ENCODE measurements around the gene BCL7A. TPM values are rescaled to one million over a fixed set of nuclear protein-coding genes. Genes with fewer than 3 reads are reported as not detected.

Gene BCL7A
- total RNA-seq, 1 experiment from 2014 or later: 2.4 TPM

DNA sequence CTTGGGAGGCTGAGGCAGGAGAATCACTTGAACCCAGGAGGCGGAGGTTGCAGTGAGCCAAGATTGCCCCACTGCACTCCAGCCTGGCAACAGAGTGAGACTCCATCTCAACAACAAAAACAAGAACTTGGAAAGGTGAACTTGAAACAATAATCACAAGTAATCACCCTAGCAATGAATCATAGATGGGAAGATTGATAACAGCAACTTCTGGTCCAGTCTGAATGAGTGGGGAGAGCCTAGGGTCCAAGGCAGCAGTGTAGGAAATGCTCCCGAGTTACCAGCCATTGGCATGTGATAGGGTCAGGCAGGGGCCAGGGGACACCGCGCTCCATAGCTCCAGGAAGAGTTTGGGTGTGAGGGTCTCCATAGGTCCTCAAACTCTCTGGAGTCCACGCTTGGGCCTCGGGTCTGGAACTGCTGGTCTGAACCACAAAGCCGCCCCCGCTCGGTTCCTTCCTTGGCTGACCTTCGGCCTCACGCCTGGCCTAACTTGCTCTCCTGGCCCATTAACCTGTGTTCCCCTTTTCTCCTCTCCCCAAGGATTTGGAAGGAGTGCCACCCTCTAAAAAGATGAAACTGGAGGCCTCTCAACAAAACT, 37.0 kb downstream of the BCL7A start:
- no peaks in the 10 kb centered on the region for H3K27me3 ChIP-seq
- no peaks in the 10 kb centered on the region for H3K9me3 ChIP-seq
- DNase-seq: no peak
- no peaks in the 10 kb centered on the region for H3K36me3 ChIP-seq
- H3K4me3 ChIP-seq: no peak overlapping the region

DNA sequence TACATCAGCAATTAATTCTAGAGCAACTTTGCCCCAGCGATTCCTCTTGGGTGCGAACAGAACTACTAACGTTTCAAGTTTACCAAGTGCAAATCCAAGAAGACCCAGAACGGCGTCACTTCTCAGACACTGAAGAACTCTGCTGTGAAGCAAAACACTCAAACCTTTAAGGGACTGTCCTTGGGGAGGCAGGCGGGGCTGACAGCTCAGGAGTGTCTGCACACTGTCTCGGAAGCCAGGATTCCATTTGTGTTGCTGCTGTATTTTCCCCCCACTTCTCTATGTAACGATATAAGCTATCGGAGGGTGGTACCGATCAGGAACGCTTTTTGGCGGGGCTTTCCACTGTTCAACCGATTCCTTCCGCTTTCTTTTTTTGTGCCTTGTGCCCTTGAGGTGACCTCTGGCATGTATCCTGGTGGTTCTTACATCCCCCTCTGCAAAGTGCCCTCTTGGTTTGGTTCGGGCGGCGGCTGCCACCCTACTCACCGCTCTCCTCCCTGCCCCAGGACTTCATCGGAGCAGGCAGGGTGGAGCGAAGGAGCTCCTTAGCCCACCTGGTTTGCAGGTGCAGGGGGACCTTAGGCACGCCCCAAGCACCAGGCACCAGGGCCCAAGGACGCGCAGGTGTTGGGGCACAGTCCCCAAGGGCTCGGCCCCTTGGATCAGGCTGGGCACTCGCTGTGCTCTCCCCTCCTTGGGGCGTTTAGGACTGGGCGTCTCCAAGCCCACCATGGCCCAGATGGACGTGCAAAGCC, 37.7 kb downstream of the BCL7A start:
- Histone ChIP-seq H3K4me3 (no peak overlapping the region), H3K9me3 (no peaks in the 10 kb centered on the region), H3K36me3 (no peaks in the 10 kb centered on the region), H3K27me3 (no peaks in the 10 kb centered on the region)
- no peak for DNase-seq

DNA sequence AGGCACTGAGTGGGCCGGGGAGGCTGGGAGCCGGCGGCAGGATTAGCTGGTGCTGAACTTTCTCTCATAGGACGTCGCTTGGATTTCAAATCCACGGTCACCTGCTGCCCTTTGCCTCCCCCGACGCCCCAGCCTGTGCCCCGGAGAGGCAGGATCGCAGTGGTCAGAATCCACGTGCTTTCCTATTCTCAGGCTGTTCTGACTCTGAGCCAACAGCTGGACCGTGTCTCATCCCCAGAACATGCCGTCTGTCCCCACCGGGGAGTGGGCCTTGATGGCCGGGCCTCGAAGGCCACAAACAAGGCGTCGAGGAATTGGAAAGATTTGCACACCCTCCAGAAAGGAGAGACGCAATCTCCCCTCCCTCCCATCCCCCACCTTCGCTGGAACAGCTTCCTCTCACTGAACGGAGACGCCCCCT, 38.4 kb downstream of the BCL7A start:
- Histone ChIP-seq H3K9me3 (no peaks in the 10 kb centered on the region), H3K36me3 (no peaks in the 10 kb centered on the region), H3K4me3 (no peak overlapping the region), H3K27me3 (no peaks in the 10 kb centered on the region)
- DNase-seq: no peak

DNA sequence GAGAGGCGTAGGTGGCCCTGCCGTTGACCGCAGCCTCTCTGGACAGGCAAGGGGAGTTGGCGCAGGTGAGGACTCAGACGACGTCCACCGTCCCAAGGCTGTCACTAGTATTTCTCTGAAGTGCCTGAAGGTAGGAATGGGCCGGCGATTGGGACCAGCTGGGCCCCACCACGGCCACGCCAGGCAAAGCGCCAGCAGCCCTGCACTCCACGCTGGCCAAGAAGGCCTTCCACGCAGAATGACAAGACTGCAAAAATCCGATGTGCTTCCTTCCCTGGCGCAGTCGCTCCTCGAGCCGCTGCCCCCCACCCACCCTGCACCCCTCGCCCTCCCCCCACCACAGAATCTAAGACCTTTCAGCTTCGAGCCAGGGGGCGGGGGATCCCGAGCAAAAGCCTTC, 39.6 kb downstream of the BCL7A start:
- Histone ChIP-seq H3K9me3 (no peaks in the 10 kb centered on the region), H3K27me3 (no peaks in the 10 kb centered on the region)

DNA sequence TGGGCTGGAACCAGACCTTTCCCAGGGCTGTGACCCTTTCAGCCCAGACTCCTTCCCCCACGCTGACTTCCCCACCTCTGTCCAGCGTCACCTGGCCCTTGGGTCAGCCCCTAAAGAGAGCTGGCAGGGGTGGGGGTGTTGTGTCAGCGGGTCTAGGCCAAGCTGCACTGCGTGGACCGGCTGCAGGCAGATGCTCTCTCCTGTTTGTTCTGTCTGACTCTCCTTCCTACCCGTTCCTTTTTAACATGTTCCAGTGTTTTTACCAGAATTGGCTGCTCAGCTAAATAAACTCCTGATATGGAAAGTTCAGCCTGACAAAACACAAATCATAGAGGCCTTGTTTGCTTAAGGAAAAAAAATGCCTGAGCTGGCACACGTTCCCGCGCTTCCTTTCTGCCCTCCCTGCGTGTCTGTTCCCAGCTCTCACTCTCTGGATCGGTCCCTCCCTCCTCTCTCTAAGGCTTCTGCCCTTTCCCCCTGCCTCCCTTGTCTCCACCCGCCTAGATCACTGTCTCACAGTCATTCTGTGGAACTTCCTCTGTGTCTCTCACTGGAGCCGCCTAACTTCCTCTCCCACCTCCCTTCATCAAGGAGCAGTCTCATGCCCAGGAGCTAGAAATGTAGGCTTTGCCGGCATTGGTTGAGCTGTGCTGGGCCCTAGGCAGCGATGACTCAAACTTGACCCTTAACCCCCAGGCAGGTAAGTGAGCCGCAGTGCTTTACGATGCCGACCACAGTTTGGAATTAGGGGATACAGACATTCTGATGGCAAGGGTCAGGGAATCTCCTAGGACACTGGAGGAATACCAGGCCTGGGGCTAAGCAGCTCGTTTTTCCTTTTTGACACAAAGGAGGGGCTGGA, 41.4 kb downstream of the BCL7A start:
- no peaks in the 10 kb centered on the region for H3K9me3 ChIP-seq
- DNase-seq: peak; percentile 39
- no peaks in the 10 kb centered on the region; the same call in 1 of the 2 replicates for H3K36me3 ChIP-seq
- no peaks in the 10 kb centered on the region for H3K27me3 ChIP-seq
- H3K4me3 ChIP-seq: no peak overlapping the region

More for the DNA sequence above, 39.6 kb downstream of the BCL7A start:
- no peak overlapping the region for H3K4me3 ChIP-seq
- no peaks in the 10 kb centered on the region for H3K36me3 ChIP-seq
- no peak for DNase-seq

DNA sequence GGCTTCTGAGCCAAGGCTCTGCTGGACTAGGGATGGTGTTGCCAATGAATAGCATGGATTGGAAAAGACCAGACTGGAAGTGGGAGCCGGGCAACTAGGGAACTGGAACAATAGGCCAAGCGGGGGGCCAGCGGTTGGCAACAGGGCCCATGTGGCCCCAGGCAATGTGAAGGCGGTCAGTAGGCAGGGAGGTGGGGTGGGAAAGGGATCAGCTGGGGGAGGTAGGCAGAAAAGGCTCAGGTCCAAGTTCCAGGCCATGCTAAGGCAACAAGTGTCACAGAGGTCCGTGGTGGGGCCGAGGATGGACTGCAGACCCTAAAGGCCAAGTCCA, 42.0 kb downstream of the BCL7A start:
- H3K9me3 ChIP-seq: no peaks in the 10 kb centered on the region
- DNase-seq: no peak
- H3K36me3 ChIP-seq: peaks cover 3% of the 10 kb centered on the region
- no peaks in the 10 kb centered on the region for H3K27me3 ChIP-seq
- H3K4me3 ChIP-seq: no peak overlapping the region

DNA sequence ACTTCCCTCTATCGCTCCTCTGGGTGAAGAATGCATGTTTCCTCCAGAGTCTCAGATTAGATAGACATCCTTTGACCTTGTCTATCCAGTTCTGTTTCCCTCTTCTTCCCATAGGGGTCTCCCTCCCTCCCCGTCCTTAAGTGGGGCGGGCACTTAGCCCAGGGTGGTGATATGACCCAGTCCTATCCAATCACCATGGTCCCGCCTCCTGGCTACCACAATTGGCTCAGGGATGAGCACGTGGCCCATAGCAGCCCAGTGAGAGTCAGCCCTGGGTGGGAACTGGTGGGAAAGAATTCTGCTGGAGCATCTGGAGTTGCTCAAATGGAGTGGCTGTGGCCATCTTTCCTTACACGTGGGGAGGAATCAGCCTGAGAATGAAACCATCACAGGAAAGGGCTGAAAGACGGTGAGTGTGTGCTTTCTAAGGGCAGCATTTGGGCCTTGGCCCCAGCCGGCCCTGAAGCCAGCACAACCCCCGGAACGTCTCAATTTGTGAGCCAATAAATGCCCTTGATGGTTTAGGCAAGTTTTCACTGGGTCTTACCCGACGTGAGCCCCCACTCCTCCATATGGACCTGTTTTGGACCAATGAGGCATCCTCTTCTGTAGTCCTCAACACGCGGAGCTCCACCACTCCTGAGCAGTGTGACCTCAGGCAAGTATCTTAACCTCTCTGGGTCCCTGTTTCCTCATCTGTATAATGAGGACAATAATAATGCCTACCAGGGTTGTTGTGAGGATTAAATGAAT, 42.5 kb downstream of the BCL7A start:
- no peaks in the 10 kb centered on the region for H3K9me3 ChIP-seq
- H3K27me3 ChIP-seq: no peaks in the 10 kb centered on the region
- peak overlapping the region; percentile 50 for H3K4me3 ChIP-seq
- peaks cover 3% of the 10 kb centered on the region for H3K36me3 ChIP-seq
- peak; percentile 99 for DNase-seq

DNA sequence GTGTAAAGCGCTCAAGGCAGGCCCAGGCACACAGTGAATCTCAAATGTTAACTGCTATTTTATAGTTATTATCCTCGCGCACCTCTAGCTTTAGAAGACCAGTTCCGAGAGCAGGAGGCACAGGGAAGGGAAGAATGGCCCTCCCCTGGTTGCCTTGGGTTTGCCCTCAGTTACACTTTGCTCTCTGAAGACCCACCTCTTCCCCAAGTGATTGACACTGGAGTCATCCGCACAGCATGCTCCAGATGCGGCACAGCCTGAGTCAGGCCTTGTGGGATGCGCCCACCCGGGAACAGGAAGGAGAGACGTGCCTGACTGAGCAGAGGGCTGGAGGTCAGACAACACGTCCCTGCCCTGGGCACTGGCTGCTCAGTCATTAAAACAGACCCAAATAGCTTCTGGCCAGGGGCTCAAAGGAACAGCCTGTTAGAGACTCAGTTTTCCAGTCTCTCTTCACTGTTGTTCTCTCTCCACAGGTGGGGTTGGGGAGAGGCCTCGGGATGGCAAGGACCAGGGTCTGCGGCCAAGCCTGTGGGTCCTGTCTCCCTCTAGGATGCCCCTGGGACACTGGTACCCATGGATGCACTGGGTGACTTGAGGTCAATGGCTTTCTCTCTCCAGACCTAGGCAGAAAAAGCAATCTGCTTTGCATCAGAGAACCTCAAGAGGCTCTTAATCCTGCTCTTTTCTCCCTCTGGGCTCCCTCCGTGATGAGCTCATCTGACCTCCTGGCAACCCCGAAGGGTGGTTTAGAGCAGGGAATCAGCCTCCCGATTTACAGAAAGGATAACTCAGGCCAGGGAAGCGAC, 43.3 kb downstream of the BCL7A start:
- H3K4me3 ChIP-seq: peak overlapping the region; percentile 50
- H3K36me3 ChIP-seq: peaks cover 6% of the 10 kb centered on the region
- H3K27me3 ChIP-seq: no peaks in the 10 kb centered on the region
- peak; percentile 98 for DNase-seq
- no peaks in the 10 kb centered on the region for H3K9me3 ChIP-seq

DNA sequence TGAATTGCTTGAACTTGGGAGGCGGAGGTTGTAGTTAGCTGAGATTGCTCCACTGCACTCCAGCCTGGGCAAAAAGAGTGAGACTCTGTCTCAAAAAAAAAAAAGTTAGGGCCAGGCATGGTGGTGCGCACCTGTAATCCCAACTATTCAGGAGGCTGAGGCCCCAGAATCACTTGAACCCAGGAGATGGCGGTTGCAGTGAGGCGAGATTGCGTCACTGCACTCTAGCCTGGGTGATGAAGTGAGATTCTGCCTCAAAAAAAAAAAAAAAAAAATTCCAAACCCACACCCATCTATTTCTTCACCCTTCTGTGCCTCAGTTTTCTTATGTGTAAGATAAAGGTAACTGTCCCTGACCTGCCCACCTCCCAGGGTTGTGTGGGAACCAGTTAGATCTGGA, 45.9 kb downstream of the BCL7A start:
- no peak overlapping the region for H3K4me3 ChIP-seq
- H3K36me3 ChIP-seq: peaks cover 6% of the 10 kb centered on the region
- DNase-seq: no peak
- no peaks in the 10 kb centered on the region for H3K9me3 ChIP-seq
- no peaks in the 10 kb centered on the region for H3K27me3 ChIP-seq

DNA sequence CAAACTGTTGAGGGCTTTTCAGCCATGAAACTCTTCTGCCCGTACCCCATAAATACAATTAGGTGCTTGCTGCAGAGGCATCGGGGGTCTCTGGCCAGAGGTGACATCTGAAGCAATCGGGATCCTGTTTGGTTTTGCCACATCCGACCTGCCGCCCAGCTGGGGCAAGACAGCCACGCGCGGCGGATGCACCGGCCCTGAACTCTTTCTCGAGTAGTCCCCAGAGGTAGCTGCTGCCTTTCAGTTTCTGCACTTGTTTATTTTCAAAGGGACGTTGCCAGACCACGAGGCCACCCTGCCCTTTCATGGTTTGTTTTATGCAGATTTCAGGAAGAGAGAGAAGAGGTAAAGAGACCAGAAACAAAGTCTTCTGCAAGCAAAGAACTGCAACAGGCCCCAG, 46.3 kb downstream of the BCL7A start:
- H3K9me3 ChIP-seq: no peaks in the 10 kb centered on the region
- peak; percentile 61 for DNase-seq
- H3K36me3 ChIP-seq: peaks cover 6% of the 10 kb centered on the region
- no peaks in the 10 kb centered on the region for H3K27me3 ChIP-seq
- no peak overlapping the region for H3K4me3 ChIP-seq

DNA sequence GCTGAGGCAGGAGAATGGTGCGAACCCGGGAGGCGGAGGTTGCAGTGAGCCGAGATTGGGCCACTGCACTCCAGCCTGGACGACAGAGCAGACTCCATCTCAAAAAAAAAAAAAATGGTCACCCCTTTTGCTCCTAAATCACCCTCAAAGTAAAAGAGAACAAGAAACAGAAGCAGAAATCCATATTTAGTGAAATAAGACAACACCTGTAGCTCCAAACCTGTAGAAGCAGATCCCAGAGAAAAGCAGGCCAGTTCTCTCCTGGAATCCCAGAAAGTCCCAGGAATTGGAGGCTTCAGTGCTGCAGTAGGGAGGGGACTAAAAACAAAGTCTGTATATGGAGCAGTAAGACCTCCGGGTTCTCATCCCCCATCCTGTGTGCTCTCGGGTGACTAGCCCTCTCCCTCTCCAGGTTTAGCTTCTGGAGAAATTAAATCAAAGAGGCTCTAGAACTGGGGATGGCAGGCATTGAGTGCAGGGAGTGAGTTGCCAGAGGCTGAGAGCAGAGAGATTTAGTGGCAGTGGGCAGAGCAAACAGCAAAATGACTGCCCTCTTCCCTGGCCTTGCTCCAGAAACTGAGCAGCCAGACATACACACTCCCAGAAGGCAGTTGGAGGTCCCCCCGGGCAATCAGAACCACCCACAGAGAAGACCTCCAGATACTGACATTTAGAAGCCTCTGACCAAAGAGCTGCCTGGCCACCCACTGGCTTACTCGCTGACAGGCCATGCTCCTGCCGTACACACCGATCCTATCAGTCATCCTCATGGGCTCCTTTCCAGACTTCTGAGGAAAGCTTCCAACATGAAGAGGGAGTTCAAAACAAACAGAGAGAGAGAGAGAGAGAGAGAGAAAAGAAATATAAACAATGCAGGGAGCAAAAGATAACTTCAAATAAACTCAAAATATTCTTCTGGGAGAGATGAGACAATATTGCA, 50.6 kb downstream of the BCL7A start:
- Histone ChIP-seq H3K27me3 (no peaks in the 10 kb centered on the region), H3K4me3 (no peak overlapping the region), H3K36me3 (peaks cover 12% of the 10 kb centered on the region; the same call in 1 of the 2 replicates), H3K9me3 (no peaks in the 10 kb centered on the region)
- peak; percentile 96 for DNase-seq

DNA sequence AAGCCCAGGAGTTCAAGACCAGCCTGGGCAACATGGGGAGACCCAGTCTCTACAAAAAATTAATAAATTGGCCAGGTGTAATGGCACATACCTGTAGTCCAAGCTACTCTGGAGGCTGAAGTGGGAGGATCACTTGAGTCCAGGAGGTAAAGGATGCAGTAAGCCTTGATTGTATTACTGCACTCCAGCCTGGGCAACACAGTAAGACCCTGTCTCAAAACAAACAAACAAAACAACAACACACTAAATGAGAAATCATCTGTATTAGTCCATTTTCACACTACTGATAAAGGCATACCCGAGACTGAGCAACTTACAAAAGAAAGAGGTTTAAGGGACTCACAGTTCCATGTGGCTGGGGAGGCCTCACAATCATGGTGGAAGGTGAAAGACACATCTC, 52.1 kb downstream of the BCL7A start:
- no peak overlapping the region for H3K4me3 ChIP-seq
- H3K27me3 ChIP-seq: no peaks in the 10 kb centered on the region
- H3K9me3 ChIP-seq: no peaks in the 10 kb centered on the region
- DNase-seq: no peak
- H3K36me3 ChIP-seq: peaks cover 9% of the 10 kb centered on the region; the same call in 1 of the 2 replicates

DNA sequence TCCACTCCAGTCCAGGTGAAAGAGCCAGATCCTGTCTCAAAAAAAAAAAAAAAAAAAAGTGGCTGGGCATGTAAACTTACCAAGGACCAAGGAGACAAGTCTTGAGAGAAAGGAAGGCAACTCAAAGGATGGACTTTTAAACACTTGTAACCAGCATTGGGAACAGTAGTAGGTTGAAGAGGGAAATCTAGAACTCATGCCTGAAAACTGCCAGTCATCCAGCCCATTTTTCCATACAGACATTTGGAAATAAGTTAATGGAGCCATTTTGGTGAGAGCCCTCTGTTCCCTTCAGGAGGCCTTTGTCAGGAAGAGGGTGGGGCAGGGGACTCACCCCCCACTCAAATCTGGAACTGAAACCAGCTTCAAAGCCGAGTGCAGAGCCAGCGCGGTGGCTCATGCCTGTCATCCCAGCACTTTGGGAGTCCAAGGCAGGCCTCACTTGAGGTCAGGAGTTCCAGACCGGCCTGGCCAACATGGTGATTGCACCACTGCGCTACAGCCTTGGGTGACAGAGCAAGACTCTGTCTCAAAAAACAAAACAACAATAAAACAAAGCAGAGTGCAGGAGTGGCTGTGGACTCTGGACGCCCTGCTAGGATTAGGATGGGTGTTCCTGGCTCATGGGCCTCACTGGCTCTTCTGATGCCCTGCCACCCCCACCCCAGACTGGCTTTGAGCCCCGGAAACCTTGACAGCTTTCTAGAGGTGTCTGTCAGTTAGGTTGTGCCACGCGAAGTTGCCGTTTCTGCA, 55.2 kb downstream of the BCL7A start:
- H3K9me3 ChIP-seq: no peaks in the 10 kb centered on the region
- no peak for DNase-seq
- no peaks in the 10 kb centered on the region for H3K27me3 ChIP-seq
- no peak overlapping the region for H3K4me3 ChIP-seq
- peaks cover 9% of the 10 kb centered on the region; the same call in 1 of the 2 replicates for H3K36me3 ChIP-seq

DNA sequence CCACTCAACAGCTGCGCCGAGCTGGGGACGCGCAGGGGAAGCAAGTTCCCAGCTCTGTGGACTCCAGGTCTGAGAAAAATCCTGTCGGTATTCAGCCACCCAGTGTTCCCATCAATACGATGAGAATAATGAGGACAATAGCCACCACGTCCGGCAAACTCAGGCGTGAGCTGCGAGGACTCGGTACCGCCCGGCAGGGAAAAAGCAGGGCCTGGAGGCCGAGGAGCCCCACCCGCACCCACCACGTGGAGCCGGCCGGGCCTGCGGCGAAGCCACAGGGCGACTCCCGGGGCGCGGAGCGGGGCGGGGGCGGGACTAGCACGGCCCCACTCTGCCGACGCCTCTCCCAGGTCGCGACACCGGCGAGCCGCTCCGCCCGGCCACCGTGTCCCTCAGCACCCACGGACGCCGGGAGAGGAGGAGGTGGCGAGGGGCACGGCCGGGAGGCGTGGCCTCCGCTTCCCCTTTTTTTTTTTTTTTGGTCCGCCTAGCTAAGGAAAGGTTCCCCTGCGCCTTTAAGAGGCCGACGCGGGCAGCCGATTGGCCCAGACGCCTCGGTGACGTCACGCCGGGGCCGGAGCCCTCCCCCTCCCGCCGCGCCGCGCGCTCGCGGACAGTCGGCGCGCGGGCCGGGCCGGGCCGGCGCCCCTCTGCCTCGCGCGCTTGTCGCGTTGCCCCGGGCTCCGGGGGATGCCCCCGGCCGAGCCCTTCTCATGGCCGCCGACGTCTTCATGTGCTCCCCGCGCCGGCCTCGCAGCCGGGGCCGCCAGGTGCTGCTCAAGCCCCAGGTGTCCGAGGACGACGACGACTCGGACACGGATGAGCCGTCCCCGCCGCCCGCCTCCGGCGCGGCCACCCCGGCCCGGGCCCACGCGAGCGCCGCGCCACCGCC, 56.7 kb downstream of the BCL7A start, which contains the start of gene MLXIP:
Gene MLXIP, plus strand, starts transcription at position 616 of the 892 bp plus-strand sequence. Its CDS starts 98 bp downstream, at position 714.
- peak; percentile 90 for DNase-seq
- H3K36me3 ChIP-seq: peaks cover 9% of the 10 kb centered on the region
- no peaks in the 10 kb centered on the region for H3K27me3 ChIP-seq
- no peaks in the 10 kb centered on the region for H3K9me3 ChIP-seq
- peak within 1 kb of the TSS; percentile 81 for H3K4me3 ChIP-seq
